ENCODE measurements around the gene EIF6. TPM values are rescaled to one million over a fixed set of nuclear protein-coding genes. Genes with fewer than 3 reads are reported as not detected.
A peak's percentile ranks its signal among the peaks of the same experiment; 100 is the strongest.

Gene EIF6
- polyA plus RNA-seq (2012; ENCODE audit: insufficient read depth, insufficient read length, low read depth): 610 TPM

- H3K4me3 ChIP-seq (ENCODE audit: low read depth, low read length): peak within 1 kb of the TSS; percentile 93
- H3K9me3 ChIP-seq: no peaks in the 10 kb centered on the region
- peaks cover 24% of the 10 kb centered on the region for H3K36me3 ChIP-seq
- no peaks in the 10 kb centered on the region for H3K27me3 ChIP-seq
- TF ChIP-seq, protein P1, sequence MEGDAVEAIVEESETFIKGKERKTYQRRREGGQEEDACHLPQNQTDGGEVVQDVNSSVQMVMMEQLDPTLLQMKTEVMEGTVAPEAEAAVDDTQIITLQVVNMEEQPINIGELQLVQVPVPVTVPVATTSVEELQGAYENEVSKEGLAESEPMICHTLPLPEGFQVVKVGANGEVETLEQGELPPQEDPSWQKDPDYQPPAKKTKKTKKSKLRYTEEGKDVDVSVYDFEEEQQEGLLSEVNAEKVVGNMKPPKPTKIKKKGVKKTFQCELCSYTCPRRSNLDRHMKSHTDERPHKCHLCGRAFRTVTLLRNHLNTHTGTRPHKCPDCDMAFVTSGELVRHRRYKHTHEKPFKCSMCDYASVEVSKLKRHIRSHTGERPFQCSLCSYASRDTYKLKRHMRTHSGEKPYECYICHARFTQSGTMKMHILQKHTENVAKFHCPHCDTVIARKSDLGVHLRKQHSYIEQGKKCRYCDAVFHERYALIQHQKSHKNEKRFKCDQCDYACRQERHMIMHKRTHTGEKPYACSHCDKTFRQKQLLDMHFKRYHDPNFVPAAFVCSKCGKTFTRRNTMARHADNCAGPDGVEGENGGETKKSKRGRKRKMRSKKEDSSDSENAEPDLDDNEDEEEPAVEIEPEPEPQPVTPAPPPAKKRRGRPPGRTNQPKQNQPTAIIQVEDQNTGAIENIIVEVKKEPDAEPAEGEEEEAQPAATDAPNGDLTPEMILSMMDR (IDR thresholded peaks at IDR 0.05; ENCODE audit: low read depth, low read length): no peak
- DNase-seq: peak; percentile 91
- H3K4me1 ChIP-seq: no peaks in the 10 kb centered on the region
Observed at GRCh38 chr20:35284267-35284991, at the start of gene EIF6. Gene EIF6 (minus strand): TSS chr20:35284772. CDS start chr20:35284487, 285 bp downstream.

DNA sequence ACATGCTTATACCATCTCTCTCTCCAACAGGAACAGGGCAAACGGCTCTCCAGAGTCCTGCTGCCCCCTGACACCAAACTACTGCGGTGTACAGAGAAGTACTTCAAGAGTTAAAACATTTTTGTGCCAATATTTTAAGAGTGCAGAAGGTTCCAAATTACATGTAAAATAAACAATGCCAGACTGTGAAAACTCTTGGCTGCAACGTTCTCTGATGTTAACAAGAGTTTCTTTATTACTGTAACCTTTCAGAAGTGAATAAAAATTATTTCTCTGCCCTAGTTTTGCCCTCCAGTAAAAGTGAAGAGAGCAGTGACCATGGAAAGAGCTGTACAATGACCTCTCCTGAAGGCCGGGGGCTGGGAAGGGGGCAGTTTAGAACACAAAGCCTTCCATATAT is 49.0 kb upstream of the EIF6 start:
- no peak for DNase-seq
- no peaks in the 10 kb centered on the region for H3K27me3 ChIP-seq
- no peak overlapping the region for H3K4me3 ChIP-seq (ENCODE audit: low read depth, low read length)
- TF ChIP-seq, protein P1 (IDR thresholded peaks at IDR 0.05; ENCODE audit: low read depth, low read length): no peak
- peaks cover 3% of the 10 kb centered on the region for H3K36me3 ChIP-seq
- H3K4me1 ChIP-seq: peaks cover 8% of the 10 kb centered on the region; the same call in 1 of the 2 replicates
- H3K9me3 ChIP-seq: no peaks in the 10 kb centered on the region

- H3K27me3 ChIP-seq: no peaks in the 10 kb centered on the region
- TF ChIP-seq, protein P1 (IDR thresholded peaks at IDR 0.05; ENCODE audit: low read depth, low read length): no peak
Observed at GRCh38 chr20:35332540-35333200, 48.1 kb upstream of the EIF6 start.

GRCh38 chr20:35329435-35330139 is 45.0 kb upstream of the EIF6 start:
- no peak overlapping the region for H3K4me3 ChIP-seq (ENCODE audit: low read depth, low read length)
- TF ChIP-seq, protein P1 (IDR thresholded peaks at IDR 0.05; ENCODE audit: low read depth, low read length): peak; percentile 87
- no peaks in the 10 kb centered on the region for H3K9me3 ChIP-seq
- peaks cover 3% of the 10 kb centered on the region; the same call in 1 of the 2 replicates for H3K36me3 ChIP-seq
- H3K4me1 ChIP-seq: peaks cover 4% of the 10 kb centered on the region; the same call in 1 of the 2 replicates
- peak; percentile 60 for DNase-seq
- H3K27me3 ChIP-seq: no peaks in the 10 kb centered on the region

More at GRCh38 chr20:35332540-35333200, 48.1 kb upstream of the EIF6 start:
- Histone ChIP-seq H3K36me3 (peaks cover 3% of the 10 kb centered on the region), H3K4me1 (peaks cover 8% of the 10 kb centered on the region; the same call in 1 of the 2 replicates), H3K9me3 (no peaks in the 10 kb centered on the region), H3K4me3 (ENCODE audit: low read depth, low read length) (no peak overlapping the region)
- DNase-seq: no peak

DNA sequence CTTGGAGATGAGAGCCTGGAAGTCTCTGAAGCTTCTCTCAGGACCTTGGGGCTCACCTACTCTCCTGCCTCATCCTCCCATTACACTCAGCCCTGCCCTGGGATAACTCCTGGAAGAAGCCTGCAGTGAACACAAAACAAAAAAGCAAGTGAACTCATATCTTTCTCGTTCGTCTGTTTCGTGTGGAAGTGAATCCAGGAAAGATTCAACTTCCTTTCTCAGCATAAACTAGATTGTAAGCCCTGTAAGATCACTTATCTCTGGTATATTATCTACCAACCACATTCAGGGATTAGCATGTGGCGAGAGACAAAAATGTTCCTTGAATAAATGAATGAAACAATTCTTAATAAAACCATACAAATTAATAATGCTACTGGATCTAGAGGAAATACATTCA is 44.1 kb upstream of the EIF6 start:
- no peaks in the 10 kb centered on the region for H3K36me3 ChIP-seq

More for the DNA sequence above, 44.1 kb upstream of the EIF6 start:
- no peak for DNase-seq
- TF ChIP-seq, protein P1 (IDR thresholded peaks at IDR 0.05; ENCODE audit: low read depth, low read length): no peak
- Histone ChIP-seq H3K4me1 (peaks cover 4% of the 10 kb centered on the region; the same call in 1 of the 2 replicates), H3K27me3 (no peaks in the 10 kb centered on the region), H3K4me3 (ENCODE audit: low read depth, low read length) (no peak overlapping the region), H3K9me3 (no peaks in the 10 kb centered on the region)
